RPMI8226 (cell line): ENCODE results near the gene CFAP410.

Source experiments
- DNase-seq: peaks from one replicate; pipeline ENCODE4 v3.0.0-alpha.2; 2015

CFAP410 gene

GRCh38 chr21:44329971-44330681 lies 9.1 kb downstream of the CFAP410 start:
- no peak for DNase-seq

DNA sequence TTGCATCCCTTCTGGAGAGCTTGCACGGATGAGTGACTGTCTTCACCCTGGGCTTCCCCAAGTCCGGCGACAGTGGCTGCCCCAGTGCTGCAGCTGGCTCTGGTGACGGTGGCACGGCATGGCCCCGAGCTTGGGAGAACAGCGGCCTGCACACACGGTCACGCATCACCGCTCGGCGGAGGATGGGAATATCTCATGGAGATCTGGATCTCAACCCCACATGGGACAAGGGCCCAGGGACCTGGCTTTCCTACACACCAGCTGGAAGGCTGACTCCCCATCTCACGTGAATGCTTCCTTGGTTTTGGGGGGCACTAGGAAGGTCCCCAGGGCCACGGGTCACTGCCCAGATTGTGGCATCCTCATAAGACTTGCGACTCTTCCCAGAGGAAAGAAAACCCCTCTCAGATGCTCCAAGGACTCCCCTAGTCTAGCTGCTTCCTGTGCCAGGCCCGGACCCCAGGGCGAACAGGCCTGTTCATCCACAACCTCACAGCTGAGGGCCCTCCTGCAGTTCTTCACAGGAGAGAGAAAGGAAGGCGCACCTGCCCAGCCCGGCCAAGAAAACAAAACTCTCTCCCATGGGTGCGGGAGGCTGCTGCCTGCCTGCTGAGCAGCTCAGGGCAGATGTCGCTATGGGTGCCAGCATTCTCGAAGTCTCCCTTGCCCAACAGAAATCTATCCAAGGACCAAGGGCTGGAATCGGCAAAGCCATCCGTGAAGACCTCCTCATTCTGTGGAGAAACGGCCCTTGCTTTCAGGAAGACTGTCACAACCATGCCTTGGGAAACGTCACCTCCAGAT lies 9.9 kb downstream of the CFAP410 start:
- no peak for DNase-seq

GRCh38 chr21:44328242-44328895 lies 10.8 kb downstream of the CFAP410 start:
- no peak for DNase-seq

DNA sequence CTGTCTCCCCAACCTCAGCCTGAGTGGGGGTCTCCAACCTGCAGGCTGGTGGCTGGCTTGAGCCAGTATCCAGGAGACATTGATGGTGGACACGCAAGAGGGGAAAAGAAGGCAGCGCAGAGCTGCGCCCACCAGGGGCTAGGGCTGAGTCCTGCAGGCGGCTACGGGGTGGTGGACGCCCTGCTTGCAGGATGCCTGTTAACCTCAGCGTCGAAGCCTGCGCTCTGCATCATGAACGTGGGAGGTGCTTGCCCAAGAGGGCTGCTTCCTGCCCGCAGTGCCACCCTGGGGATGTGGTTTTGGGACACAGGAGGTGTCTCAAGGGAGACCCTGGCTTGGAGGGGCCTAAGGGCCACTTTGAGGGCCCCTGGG lies 11.6 kb downstream of the CFAP410 start:
- no peak for DNase-seq

DNA sequence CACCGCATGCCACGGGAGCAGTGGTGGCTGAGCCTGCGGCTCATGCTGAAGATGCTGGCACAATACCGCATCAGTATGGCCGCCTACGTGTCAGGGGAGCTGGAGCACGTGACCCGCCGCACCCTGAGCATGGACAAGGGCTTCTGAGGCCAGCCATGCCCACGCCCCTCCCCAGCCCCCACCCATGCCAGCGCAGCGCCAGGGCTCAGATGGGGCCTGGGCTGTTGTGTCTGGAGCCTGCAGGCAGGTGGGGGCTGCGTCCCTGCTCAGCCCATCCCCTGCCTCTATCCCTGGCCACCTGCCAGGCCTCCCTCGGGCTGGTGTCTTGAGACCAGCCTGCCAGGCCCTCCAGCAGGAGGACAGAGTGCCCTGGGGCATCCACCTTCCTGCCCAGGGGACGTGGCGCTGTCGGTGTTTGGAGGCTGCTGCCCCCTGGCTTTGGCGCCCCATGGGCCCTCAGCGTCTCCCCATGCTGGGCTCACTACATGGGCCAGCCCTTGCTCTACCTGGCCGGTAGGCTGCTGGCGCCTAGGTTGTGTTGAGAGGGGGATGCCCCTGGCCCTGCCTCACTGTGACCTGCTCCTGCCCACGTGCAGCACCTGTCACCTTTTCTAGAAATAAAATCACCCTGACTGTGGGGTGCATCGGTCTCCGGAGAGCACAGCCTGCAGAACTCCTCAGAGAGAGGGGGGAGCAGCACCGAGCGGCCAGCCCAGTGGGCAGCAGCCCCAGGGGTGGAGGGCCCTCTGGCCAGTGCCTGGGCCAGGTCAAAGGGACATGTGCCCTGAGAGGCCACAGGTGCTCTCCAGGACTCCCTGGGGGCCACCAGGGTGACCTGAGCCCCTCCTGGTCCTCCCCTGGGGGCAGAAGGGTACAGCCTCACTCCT lies 12.2 kb downstream of the CFAP410 start:
- DNase-seq: no peak

DNA sequence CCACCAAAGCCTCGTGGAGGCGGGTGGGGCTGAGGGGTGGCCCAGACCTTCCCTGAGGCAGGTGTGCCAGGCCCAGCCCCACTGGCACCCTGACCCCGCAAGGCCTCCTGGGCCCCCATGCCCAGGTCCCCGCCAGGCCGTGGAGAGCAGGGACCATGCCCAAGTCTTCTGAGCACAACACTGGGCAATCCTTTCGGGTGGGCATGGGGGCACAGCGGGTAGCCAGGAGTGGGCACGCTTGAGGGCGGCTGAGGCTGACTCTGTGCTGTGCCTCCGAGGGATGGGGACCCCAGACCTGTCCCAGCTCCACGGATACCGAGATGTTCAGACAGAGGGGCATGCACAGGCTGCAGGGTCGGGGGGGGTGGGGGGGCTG lies 12.9 kb downstream of the CFAP410 start:
- DNase-seq: no peak

- no peak for DNase-seq
Measured at GRCh38 chr21:44325386-44326271, 13.6 kb downstream of the CFAP410 start.

- no peak for DNase-seq
Measured at GRCh38 chr21:44324854-44325107, 14.4 kb downstream of the CFAP410 start.

DNA sequence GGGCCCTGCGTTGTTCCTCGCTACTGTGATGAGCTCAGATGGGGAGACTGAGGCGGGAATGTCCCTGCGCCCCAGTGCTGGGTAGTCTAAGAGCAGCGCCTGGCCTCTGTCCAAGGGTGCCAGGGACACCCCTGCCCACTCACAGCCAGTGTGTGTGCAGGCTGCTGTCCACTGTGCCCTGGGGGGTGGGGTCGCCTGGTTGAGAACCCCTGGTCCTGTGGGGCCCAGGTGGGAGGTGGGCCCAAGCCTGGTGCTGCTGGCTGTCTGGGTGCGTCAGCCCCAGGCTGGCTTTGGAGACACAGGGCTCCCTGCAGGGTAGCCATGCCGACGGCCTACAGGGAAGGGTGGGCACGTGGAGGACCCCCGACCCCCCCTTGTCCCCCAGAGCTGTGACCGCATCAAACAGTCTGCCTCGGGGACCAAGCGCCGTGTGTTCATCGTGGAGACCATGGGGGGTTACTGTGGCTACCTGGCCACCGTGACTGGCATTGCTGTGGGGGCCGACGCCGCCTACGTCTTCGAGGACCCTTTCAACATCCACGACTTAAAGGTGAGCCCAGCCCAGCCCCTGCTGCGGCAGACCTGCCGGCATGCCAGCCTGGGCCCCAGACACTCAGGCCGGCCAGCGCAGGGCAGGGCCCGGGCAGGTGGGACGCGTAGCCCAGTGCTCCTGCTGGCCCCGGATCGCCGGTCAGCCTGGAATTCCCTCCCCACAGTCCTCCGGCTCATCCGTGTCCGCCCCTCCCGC lies 14.9 kb downstream of the CFAP410 start:
- DNase-seq: no peak

- DNase-seq: no peak
Measured at GRCh38 chr21:44323591-44323990, 15.6 kb downstream of the CFAP410 start.

GRCh38 chr21:44322621-44323325 lies 16.4 kb downstream of the CFAP410 start:
- DNase-seq: no peak

DNA sequence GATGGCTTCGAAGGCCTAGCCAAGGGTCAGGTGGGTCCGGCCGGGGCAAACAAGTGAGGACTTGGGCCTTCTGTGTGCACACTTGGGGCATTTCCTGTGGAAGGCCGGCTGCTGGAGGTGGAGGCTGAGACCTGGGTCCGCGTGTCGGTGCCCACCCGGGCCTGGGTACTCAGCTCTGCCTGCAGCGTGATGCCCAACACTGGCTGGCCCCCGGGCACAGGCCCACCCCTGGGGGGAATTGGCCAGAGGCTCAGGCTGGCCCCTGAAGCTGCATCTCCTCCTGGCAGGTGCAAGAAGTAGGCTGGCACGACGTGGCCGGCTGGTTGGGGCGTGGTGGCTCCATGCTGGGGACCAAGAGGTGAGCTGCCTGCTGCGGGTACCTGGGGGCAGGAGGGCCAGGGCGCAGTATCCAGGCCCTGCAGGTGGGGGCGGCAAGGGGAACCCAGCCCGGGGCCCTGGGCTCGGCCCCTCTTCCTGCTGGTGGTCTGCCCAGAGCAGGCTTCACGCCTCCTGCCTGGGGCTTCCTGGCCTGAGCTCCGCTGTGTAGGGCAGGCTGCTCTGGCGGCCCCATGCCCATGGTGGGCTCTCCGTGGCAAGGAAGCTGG lies 17.2 kb downstream of the CFAP410 start:
- DNase-seq: no peak

GRCh38 chr21:44320847-44321246 lies 18.3 kb downstream of the CFAP410 start:
- no peak for DNase-seq

DNA sequence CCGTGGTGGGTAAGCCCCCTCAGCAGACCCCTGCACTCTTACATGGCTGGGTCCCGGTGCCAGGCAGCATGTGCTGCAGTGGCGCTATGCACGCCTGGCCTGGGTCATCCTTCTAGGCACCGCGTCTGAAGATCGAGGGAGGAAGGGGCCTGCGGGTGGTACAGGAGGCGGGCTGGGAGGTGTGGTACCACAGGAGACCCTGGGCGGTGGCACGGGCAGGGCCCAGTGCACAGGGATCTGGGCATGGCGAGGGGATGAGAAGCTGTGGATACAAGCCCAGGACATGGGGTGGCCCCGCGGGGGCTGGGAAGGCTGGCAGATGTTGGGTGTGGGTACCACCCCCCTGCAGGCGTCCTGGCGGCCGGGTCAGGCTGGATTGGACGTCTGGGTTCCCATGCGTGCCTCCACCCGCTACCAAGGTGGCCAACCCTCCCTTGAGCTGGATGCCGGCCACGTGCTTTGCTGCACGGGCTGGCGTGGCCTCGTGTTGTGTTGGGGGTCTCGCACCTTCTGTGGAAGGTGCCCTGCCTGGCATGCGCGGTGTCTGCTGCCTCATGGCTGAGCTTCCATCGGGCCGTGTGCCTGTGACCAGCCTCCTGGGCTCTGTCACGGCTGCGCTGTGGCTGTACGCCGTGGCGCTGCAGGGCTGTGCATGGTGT lies 19.7 kb downstream of the CFAP410 start:
- no peak for DNase-seq

- DNase-seq: no peak
Measured at GRCh38 chr21:44318489-44319285, 20.5 kb downstream of the CFAP410 start.

DNA sequence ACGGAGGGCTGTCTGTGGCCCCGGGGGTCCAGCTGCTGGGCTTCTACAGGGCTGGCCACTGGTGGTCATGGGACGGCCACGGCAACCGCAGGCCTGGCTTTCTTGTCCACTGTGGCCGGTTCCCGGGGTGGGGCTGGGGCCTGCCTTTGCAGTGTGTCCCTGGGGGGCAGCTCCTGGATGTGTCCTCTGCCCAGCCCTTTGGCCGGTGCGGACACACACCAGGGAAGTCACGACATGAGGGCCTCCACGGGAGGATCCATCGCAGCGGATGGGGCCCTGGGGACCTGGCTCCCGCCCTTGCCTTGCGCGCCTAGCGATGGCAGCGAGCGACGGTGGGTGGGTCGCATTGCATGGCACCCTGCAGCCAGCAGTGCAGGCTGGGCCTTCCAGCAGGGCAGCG lies 21.3 kb downstream of the CFAP410 start:
- no peak for DNase-seq

- no peak for DNase-seq
Measured at GRCh38 chr21:44317241-44317782, 21.9 kb downstream of the CFAP410 start.

- DNase-seq: no peak
Measured at GRCh38 chr21:44316277-44316900, 22.8 kb downstream of the CFAP410 start.
